Activated T-cell treated with anti-CD3 and anti-CD28 coated beads, Interleukin-2, amount 50 U/mL, for 72 hours (primary cell): ENCODE data around the gene PIGZ. TPM values are rescaled to one million over a fixed set of nuclear protein-coding genes. Genes with fewer than 3 reads are reported as not detected.

Source experiments
- ATAC-seq, 2 donors: fragments of 150-1000 bp; cut with Tn5 transposase; replicated peaks in 1 of 2; 2 replicates each; pipeline ENCODE4 v1.10.0; 2021; ENCODE audit warnings: moderate library complexity in 2 of 2, mild to moderate bottlenecking in 1 of 2
- DNase-seq, 2 donors: peaks; one replicate each; pipeline ENCODE4 v3.0.0; 2021 to 2022; ENCODE audit warnings: mixed read lengths in 1 of 2
- H3K27ac Mint-ChIP-seq: one replicate; pipeline ENCODE4 v1.8.0; 2022; ENCODE audit warnings: mild to moderate bottlenecking, moderate library complexity, mixed read lengths
- H3K27me3 Mint-ChIP-seq: one replicate; pipeline ENCODE4 v1.8.0; 2022; ENCODE audit warnings: low read depth, mixed read lengths
- H3K36me3 Mint-ChIP-seq, 2 donors: one replicate each; pipeline ENCODE4 v1.8.0; 2022; ENCODE audit warnings: mixed read lengths in 2 of 2, mild to moderate bottlenecking in 1 of 2; ENCODE audit not compliant: insufficient read depth in 2 of 2
- H3K4me1 Mint-ChIP-seq: one replicate; pipeline ENCODE4 v1.8.0; 2022; ENCODE audit warnings: low read depth, mixed read lengths
- H3K4me3 Mint-ChIP-seq, 2 donors: one replicate each; pipeline ENCODE4 v1.8.0; 2022; ENCODE audit warnings: mild to moderate bottlenecking in 2 of 2, mixed read lengths in 2 of 2, moderate library complexity in 2 of 2
- H3K9me3 Mint-ChIP-seq, 2 donors: one replicate each; pipeline ENCODE4 v1.8.0; 2022; ENCODE audit warnings: mixed read lengths in 2 of 2
- total RNA-seq, 2 donors: library from RNA; stranded (reverse); gene quantifications; one replicate each; pipeline ENCODE4 v1.2.3, GENCODE V29; 2022

Gene PIGZ
- total RNA-seq, 2 donors from 2014 or later = 1.1 to 1.7 TPM

DNA sequence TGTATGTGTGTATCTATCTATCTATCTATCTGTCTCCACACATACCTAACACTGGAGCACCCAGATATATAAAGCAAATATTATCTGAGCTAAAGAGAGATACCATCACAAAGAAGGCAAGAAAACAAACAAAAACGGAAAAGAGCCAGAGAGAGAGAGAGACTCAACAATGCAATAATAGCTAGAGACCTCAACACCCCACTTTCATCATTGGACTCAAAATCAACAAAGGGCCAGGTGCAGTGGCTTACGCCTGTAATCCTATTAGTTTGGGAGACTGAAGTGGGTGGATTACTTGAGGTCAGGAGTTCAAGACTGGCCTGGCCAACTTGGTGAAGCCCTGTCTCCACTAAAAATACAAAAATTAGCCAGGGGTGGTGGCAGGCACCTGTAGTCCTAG lies 49.7 kb downstream of the PIGZ start:
- H3K36me3 Mint-ChIP-seq = peaks cover 7 to 13% of the 10 kb centered on the region in 2 donors
- no peak overlapping the region for H3K4me3 Mint-ChIP-seq
- DNase-seq (no peak), ATAC-seq (no peak)
- no peaks in the 10 kb centered on the region for H3K9me3 Mint-ChIP-seq
- no peaks in the 10 kb centered on the region for H3K4me1 Mint-ChIP-seq
- no peaks in the 10 kb centered on the region for H3K27me3 Mint-ChIP-seq
- no peak overlapping the region for H3K27ac Mint-ChIP-seq

DNA sequence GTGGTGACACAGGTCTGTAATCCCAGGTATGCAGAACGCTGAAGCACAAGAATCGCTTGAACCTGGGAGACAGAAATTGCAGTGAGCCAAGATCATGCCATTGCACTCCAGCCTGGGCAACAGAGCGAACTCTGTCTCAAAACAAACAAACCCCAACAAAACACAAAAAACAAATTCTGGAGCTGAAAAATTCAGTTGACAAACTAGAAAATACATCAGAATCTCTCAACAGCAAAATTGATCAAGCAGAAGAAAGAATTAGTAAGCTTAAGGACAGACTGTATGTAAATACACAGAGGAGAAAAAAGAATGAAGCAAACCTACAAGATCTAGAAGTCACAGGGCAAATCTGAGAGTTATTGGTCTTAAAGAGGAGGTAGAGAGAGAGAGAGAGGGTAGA lies 51.6 kb downstream of the PIGZ start:
- no peak overlapping the region for H3K4me3 Mint-ChIP-seq

DNA sequence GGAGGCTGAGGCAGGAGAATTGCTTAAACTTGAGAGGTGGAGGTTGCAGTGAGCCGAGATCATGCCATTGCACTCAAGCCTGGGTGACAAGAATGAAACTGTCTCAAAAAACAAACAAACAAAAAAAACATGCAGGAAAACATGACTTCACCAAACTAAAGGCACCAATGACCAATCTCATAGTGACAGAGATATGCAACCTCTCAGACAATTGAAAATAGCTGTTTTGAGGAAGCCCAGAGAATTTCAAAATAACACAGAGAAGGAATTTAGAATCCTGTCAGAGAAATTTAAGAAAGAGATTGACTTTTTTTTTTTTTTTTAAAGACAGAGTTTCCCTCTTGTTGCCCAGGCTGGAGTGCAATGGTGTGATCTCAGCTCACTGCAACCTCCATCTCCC lies 52.4 kb downstream of the PIGZ start:
- no peaks in the 10 kb centered on the region for H3K9me3 Mint-ChIP-seq
- H3K27me3 Mint-ChIP-seq = no peaks in the 10 kb centered on the region
- H3K4me3 Mint-ChIP-seq = no peak overlapping the region
- no peak for ATAC-seq
- peaks cover 7 to 15% of the 10 kb centered on the region in 2 donors for H3K36me3 Mint-ChIP-seq
- H3K27ac Mint-ChIP-seq = no peak overlapping the region
- no peaks in the 10 kb centered on the region for H3K4me1 Mint-ChIP-seq
- DNase-seq = no peak

More for the DNA sequence above, 51.6 kb downstream of the PIGZ start:
- peak overlapping the region; percentile 62 for H3K27ac Mint-ChIP-seq
- H3K4me1 Mint-ChIP-seq = no peaks in the 10 kb centered on the region
- H3K9me3 Mint-ChIP-seq = no peaks in the 10 kb centered on the region
- H3K27me3 Mint-ChIP-seq = no peaks in the 10 kb centered on the region
- ATAC-seq (no peak), DNase-seq (no peak)
- H3K36me3 Mint-ChIP-seq = peaks cover 7 to 15% of the 10 kb centered on the region in 2 donors

- ATAC-seq = no peak
These were observed 53.3 kb downstream of the PIGZ start for GRCh38 chr3:196915375-196915774.

DNA sequence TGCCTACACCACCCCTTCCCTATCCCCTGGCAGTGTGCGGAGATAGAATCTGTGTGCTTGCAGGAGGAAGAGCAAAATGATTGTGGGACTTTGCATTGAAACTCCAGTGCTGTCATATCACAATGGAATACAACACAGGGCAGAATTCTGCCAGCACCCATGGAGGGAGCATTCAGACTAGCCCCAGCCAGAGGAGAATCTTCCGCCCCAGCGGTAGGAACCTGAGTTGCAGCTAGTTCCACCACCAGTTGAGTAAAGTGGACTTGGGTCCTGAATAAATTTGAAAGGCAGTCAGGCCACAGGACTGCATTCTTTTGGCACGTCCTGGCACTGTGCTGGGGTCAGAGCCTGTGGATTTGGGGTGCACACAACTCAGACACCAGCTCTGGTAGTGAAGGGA lies 53.8 kb downstream of the PIGZ start:
- Mint-ChIP-seq H3K36me3 (peaks cover 7 to 15% of the 10 kb centered on the region in 2 donors), H3K9me3 (no peaks in the 10 kb centered on the region), H3K27me3 (no peaks in the 10 kb centered on the region), H3K4me1 (no peaks in the 10 kb centered on the region), H3K27ac (no peak overlapping the region), H3K4me3 (no peak overlapping the region)
- no peak for ATAC-seq
- no peak for DNase-seq

More at GRCh38 chr3:196915375-196915774, 53.3 kb downstream of the PIGZ start:
- Mint-ChIP-seq H3K9me3 (no peaks in the 10 kb centered on the region), H3K27me3 (no peaks in the 10 kb centered on the region), H3K27ac (no peak overlapping the region), H3K4me3 (no peak overlapping the region), H3K4me1 (no peaks in the 10 kb centered on the region), H3K36me3 (peaks cover 7 to 15% of the 10 kb centered on the region in 2 donors)
- DNase-seq = no peak

DNA sequence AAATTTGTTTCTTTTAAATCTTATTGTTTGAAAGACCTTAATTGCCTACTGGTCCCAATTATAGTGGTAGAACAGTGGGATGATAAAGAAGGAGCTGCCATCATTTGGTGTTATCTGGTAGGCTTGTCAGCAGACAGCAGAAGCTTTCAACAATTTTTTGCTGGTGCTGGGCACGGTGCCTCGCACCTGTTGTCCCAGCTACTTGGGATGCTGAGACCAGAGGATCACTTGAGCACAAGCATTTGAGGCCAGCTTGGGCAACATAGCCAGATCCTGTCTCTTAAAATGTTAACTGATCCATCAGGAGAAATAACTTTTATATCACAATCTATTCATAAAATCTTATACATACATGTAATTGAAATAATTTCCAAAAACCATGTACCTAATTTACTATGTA lies 64.9 kb downstream of the PIGZ start:
- H3K9me3 Mint-ChIP-seq = no peaks in the 10 kb centered on the region
- DNase-seq (no peak), ATAC-seq (no peak)
- no peak overlapping the region for H3K4me3 Mint-ChIP-seq
- H3K4me1 Mint-ChIP-seq = no peaks in the 10 kb centered on the region
- no peak overlapping the region for H3K27ac Mint-ChIP-seq
- H3K36me3 Mint-ChIP-seq = peaks cover 10 to 26% of the 10 kb centered on the region in 2 donors
- no peaks in the 10 kb centered on the region for H3K27me3 Mint-ChIP-seq

- ATAC-seq (no peak), DNase-seq (no peak)
- peaks cover 8 to 26% of the 10 kb centered on the region in 2 donors for H3K36me3 Mint-ChIP-seq
- no peak overlapping the region for H3K27ac Mint-ChIP-seq
- H3K4me3 Mint-ChIP-seq = no peak overlapping the region
- H3K9me3 Mint-ChIP-seq = no peaks in the 10 kb centered on the region
- no peaks in the 10 kb centered on the region for H3K27me3 Mint-ChIP-seq
- no peaks in the 10 kb centered on the region for H3K4me1 Mint-ChIP-seq
These were observed 66.3 kb downstream of the PIGZ start for GRCh38 chr3:196902296-196902695.

DNA sequence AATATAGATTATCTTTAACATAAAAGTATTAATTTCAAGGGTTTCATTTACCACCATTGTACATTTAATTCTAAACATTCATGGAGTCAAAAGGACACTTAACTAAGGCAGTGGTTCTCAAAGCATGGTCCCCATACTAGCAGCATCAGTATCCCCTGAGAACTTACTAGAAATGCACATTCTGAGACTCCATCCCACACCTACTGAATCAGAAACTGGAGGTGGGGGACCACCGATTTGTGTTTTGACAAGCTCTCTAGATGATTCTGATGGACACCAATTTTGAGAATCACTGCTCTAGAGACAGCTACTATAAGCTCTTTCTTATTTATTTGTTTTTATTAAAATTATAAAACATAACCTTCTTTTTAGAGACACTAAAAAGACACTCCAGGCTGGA lies 66.9 kb downstream of the PIGZ start:
- no peaks in the 10 kb centered on the region for H3K9me3 Mint-ChIP-seq
- no peak overlapping the region for H3K27ac Mint-ChIP-seq
- no peak overlapping the region for H3K4me3 Mint-ChIP-seq
- H3K36me3 Mint-ChIP-seq = peaks cover 8 to 26% of the 10 kb centered on the region in 2 donors
- H3K27me3 Mint-ChIP-seq = no peaks in the 10 kb centered on the region
- ATAC-seq (peak in 1 of 2 donors; percentile 51), DNase-seq (no peak)
- no peaks in the 10 kb centered on the region for H3K4me1 Mint-ChIP-seq

Other genes starting within 250 kb of the PIGZ start
- 100 to 1,000 TPM in 1 of 2 donors, 10 to 100 TPM in 1; 99.9 to 109 TPM for gene PAK2, start 229.0 kb downstream of the PIGZ start, total RNA-seq
- gene SENP5, start 100.9 kb downstream of the PIGZ start, total RNA-seq = 10 to 100 TPM; 33.7 to 38.6 TPM
- 10 to 100 TPM; 71.4 to 84.3 TPM for gene NCBP2, start 26.3 kb downstream of the PIGZ start, total RNA-seq
- gene MELTF, start 61.0 kb upstream of the PIGZ start, total RNA-seq = 1 to 10 TPM; 2.9 to 4.9 TPM